Measurements from ENCODE around the gene TPD52L2. TPM values are rescaled to one million over a fixed set of nuclear protein-coding genes. Genes with fewer than 3 reads are reported as not detected.
"Not testable (repeated sequence)": the region's sequence is repeated elsewhere in the genome, so short reads cannot be mapped to it uniquely, and the experiment has no call there.

Gene TPD52L2
- total RNA-seq, 1 donor from 2014 or later = 85.5 TPM

GRCh38 chr20:63861981-63862901 is 2.8 kb upstream of the TPD52L2 start:
- peaks cover 11% of the 10 kb centered on the region for H3K27me3 Mint-ChIP-seq (ENCODE audit: unreplicated experiment)
- peaks cover 40% of the 10 kb centered on the region for H3K4me1 Mint-ChIP-seq (ENCODE audit: unreplicated experiment)
- peaks cover 4% of the 10 kb centered on the region for H3K36me3 Mint-ChIP-seq (ENCODE audit: low read depth, unreplicated experiment)
- no peak overlapping the region for H3K4me3 Mint-ChIP-seq (ENCODE audit: unreplicated experiment)
- DNase-seq (ENCODE audit: low spot score) = no peak
- TF ChIP-seq, protein P1, sequence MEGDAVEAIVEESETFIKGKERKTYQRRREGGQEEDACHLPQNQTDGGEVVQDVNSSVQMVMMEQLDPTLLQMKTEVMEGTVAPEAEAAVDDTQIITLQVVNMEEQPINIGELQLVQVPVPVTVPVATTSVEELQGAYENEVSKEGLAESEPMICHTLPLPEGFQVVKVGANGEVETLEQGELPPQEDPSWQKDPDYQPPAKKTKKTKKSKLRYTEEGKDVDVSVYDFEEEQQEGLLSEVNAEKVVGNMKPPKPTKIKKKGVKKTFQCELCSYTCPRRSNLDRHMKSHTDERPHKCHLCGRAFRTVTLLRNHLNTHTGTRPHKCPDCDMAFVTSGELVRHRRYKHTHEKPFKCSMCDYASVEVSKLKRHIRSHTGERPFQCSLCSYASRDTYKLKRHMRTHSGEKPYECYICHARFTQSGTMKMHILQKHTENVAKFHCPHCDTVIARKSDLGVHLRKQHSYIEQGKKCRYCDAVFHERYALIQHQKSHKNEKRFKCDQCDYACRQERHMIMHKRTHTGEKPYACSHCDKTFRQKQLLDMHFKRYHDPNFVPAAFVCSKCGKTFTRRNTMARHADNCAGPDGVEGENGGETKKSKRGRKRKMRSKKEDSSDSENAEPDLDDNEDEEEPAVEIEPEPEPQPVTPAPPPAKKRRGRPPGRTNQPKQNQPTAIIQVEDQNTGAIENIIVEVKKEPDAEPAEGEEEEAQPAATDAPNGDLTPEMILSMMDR (IDR thresholded peaks at IDR 0.05; ENCODE audit: unreplicated experiment) = no peak
- H3K9me3 Mint-ChIP-seq (ENCODE audit: unreplicated experiment) = no peaks in the 10 kb centered on the region
- H3K27ac Mint-ChIP-seq (ENCODE audit: unreplicated experiment) = no peak overlapping the region

- no peaks in the 10 kb centered on the region for H3K9me3 Mint-ChIP-seq (ENCODE audit: unreplicated experiment)
- H3K36me3 Mint-ChIP-seq (ENCODE audit: low read depth, unreplicated experiment) = peaks cover 7% of the 10 kb centered on the region
- H3K27me3 Mint-ChIP-seq (ENCODE audit: unreplicated experiment) = peaks cover 9% of the 10 kb centered on the region
- DNase-seq (ENCODE audit: low spot score) = no peak
- TF ChIP-seq, protein P1 (IDR thresholded peaks at IDR 0.05; ENCODE audit: unreplicated experiment) = no peak
- H3K27ac Mint-ChIP-seq (ENCODE audit: unreplicated experiment) = peak overlapping the region; percentile 89
- H3K4me3 Mint-ChIP-seq (ENCODE audit: unreplicated experiment) = peak overlapping the region; percentile 97
- peaks cover 32% of the 10 kb centered on the region for H3K4me1 Mint-ChIP-seq (ENCODE audit: unreplicated experiment)
Measured at GRCh38 chr20:63863021-63863797, 1.9 kb upstream of the TPD52L2 start.

DNA sequence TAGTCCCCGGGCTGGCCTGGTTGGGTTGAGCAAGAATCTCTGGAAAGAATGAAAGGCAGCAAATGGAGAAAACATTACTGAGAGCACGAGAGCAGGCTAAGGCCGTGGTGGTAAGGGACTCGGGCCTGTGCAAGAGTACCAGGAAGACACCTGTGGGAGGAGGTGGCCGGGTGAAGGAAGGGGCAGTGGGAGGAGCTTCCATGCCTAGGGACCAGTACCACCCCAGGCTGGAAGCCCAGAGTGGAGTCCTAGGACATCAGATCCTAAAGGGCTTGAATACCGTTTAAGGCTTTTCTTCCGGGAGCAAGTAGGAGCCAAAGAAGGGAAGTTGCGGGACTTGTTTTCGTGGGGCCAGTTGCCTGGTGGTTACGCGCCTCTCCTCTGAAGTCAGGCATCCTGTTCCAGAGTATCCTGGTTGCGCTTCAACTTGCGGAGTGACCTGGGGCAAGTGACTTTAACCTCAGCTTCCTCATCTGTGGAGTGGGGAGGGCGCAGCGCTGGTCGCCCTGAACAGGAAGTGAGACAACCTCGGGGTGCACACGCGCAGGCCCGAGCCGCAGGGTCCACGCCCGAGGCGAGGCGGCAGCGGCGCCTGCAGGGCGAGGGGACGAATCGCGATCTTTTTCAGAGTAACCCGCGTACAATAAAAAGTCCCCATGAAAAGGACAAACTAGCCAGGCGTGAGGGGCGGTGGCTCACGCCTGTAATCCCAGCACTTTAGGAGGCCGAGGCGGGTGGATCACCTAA is 1.1 kb upstream of the TPD52L2 start:
- peak; percentile 63 for DNase-seq (ENCODE audit: low spot score)
- peaks cover 26% of the 10 kb centered on the region for H3K4me1 Mint-ChIP-seq (ENCODE audit: unreplicated experiment)
- TF ChIP-seq, protein P1 (IDR thresholded peaks at IDR 0.05; ENCODE audit: unreplicated experiment) = no peak
- H3K27ac Mint-ChIP-seq (ENCODE audit: unreplicated experiment) = peak overlapping the region; percentile 93
- peaks cover 10% of the 10 kb centered on the region for H3K36me3 Mint-ChIP-seq (ENCODE audit: low read depth, unreplicated experiment)
- H3K27me3 Mint-ChIP-seq (ENCODE audit: unreplicated experiment) = peaks cover 9% of the 10 kb centered on the region
- peak overlapping the region; percentile 97 for H3K4me3 Mint-ChIP-seq (ENCODE audit: unreplicated experiment)
- H3K9me3 Mint-ChIP-seq (ENCODE audit: unreplicated experiment) = no peaks in the 10 kb centered on the region

- H3K4me3 Mint-ChIP-seq (ENCODE audit: unreplicated experiment) = peak overlapping the region; percentile 97
- peaks cover 16% of the 10 kb centered on the region for H3K36me3 Mint-ChIP-seq (ENCODE audit: low read depth, unreplicated experiment)
- peaks cover 20% of the 10 kb centered on the region for H3K4me1 Mint-ChIP-seq (ENCODE audit: unreplicated experiment)
- TF ChIP-seq, protein P1 (IDR thresholded peaks at IDR 0.05; ENCODE audit: unreplicated experiment) = no peak
- H3K27me3 Mint-ChIP-seq (ENCODE audit: unreplicated experiment) = peaks cover 11% of the 10 kb centered on the region
- peak overlapping the region; percentile 93 for H3K27ac Mint-ChIP-seq (ENCODE audit: unreplicated experiment)
- no peaks in the 10 kb centered on the region for H3K9me3 Mint-ChIP-seq (ENCODE audit: unreplicated experiment)
- DNase-seq (ENCODE audit: low spot score) = no peak
Measured at GRCh38 chr20:63864545-63864977, 509 bp upstream of the TPD52L2 start.

GRCh38 chr20:63867042-63867441 is 2.0 kb downstream of the TPD52L2 start:
- peaks cover 16% of the 10 kb centered on the region for H3K36me3 Mint-ChIP-seq (ENCODE audit: low read depth, unreplicated experiment)
- not testable (repeated sequence) for H3K4me3 Mint-ChIP-seq (ENCODE audit: unreplicated experiment); H3K9me3 Mint-ChIP-seq (ENCODE audit: unreplicated experiment); DNase-seq (ENCODE audit: low spot score); H3K27ac Mint-ChIP-seq (ENCODE audit: unreplicated experiment)
- H3K27me3 Mint-ChIP-seq (ENCODE audit: unreplicated experiment) = peaks cover 11% of the 10 kb centered on the region
- peaks cover 18% of the 10 kb centered on the region for H3K4me1 Mint-ChIP-seq (ENCODE audit: unreplicated experiment)
